NCI-H510A treated with DMSO at 0.1 percent for 48 hours (cell line): ENCODE results near the gene DTNA.

ENCODE experiments used
- DNase-seq: peaks from one replicate; lab custom pipeline; 2025; lab: John Stamatoyannopoulos, UW

Gene DTNA

DNA sequence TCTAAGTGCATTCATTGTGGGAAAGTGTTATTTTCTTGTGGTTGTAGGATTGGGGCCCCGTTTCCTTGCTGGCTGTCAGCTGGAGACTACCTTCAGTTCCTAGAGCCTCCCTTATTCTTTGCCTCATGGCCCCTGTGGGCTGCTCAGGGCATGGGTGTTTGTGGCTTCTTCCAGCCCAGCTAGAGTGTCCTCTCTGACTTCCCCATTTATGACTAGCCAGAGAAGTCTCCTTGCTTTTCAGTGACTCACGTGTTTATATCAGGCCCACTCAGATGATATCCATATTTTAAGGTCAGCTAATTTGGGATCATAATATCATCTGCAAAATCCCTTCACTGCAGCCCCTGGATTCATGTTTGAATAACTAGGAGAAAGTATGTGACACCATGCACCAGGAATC is 62.8 kb downstream of the DTNA start:
- no peak for DNase-seq

DNA sequence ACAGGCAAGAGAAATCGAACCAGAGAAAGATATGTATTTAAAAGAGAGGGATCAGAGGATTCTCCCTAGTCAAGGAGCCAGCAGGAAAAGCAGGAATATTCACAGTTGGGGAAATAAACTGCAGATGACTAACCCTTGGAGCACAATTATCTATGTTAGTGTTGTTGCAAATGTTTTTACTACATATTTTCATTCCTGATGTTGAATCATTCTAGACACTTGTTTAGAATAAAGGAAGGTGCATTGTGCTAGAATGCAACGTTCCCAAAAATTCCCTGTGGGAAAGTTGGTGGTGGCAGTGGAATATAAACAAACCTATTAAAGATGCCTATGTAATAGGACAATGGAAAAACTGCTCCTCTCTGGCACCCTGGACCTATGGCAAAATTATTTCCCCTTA is 63.3 kb downstream of the DTNA start:
- no peak for DNase-seq

DNA sequence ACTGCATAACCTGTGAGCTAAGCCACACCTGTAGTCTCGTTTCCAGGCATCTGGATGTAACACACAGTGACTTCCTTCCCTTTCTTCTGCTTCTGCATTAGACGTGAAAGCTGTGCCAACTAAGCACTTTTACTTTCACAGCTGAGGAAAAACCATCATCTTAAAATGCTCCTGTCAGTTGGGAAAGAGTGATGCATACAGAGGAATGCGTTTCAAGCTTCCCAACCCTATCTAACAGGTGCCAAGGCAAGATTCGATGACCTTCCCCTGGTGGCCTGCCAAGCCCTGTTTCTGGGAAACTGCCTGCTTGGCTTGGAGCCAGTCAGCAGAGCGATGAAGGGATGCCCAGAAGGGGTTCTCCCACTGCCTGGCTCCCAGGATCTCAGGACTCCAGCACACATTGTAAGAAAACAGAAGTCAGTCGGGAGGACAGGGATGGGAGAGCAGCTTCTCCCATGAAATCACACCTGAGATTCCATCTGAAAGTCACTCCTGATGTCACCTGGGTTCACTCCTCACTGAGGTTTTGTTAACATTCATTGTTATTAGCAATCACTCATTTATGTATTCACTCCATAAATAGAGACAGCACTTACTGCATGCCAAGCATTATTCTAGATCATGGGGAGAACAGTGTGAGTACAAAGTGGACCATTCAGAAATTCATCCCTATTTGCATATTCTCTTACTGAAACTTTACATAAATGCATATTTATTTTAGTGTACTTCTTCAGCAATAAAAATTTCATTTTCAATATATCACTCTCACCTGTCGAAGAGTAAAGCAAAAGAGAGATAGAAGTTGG is 64.1 kb downstream of the DTNA start:
- DNase-seq = no peak

DNA sequence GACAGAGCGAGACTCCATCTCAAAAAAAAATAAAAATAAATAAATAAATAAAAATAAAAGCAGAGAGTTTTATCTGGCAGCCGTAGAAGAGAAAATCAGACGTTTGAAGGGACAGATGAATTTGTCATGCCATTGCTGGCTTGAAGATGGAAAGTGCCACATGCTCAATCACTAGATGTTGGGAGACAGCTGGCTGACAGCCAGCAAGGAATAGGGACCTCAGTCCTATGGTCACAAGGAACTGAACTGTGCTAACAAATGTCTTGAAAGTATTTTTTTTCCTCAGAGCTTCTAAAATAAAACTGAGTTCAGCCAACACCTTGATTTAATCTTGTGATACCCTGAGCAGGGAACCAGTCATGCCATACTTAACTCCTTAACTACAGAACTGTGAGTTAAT is 65.4 kb downstream of the DTNA start:
- DNase-seq = no peak

DNA sequence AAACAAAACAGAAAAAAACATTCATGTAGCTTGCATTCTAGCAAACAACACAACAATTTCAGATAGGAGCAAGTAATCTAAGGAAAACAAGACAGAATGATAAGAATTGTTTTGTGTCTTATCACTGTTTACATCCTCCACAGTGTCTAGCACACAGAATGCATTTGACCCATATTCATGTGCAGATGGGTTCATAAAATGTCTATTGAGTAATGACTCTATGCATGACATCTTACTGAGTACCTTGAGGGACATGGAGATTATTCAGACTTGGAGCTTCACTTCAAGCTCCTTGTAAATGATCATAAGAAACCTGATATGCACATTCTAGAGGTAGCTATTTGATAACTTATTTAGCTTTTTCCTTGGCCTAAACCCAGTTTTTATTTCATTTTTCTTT is 69.0 kb downstream of the DTNA start:
- DNase-seq = no peak

DNA sequence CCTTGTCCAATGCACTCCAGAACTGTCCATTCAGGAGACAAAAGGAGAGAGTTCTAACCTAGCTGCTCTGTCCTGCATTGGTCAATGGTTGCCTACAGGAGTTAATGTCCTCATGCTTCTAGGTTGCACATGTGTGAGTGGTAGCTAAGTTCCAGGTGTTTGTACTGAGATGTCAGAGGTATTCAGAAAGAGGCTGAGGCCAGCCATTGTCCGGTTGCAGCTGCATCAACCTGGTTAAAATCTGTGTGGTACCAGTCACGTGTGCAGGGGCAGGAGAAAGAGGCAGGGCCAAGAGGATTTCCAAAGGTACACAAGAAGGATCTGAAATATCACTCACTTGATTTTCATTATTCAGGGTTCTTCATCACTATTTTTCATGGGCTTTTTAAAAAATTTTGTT is 70.8 kb downstream of the DTNA start:
- DNase-seq = no peak

DNA sequence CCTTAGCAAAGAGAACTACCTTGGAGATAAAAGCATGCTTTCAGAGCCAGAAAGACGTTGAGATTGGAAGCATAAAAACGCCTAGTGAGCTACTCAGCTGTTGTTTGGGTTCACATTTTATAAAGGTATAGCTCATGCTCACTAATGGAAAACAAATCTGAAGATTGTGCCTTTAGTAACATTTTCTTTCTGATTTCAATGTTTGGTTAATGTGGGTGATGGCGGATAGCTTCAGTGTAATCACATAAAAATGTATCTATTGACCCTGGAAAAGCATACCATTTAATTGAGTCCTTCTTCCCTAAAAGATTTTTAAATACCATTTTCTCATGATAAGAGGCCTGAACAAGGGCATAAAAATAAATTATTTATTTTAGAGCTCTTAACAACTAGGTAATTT is 73.4 kb downstream of the DTNA start:
- DNase-seq = no peak

DNA sequence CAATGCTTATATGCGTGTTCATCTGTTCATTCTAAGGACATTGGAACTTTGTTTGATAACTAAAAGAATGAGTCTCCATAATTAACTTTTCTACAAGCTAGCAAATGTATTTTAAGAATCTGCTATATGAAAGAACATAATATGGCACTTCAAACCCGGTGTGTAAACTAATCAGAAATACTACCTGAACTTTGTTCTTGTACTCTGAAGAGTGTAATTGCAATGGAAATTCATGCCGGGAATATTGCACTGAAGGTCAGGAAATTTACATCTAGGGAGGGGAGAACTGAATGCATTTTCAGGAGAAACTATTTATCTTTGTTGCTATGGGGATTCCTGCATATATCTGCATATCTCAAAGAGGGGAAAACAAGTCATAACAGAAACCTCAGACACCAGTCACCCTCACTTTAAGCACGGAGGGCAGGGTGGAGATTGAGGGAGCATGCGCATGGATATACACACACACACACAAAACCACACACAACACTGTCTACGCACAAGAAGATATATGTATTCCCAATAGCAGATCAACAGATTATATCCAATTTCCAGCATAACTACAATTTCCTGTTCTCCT is 76.2 kb downstream of the DTNA start:
- DNase-seq = no peak

DNA sequence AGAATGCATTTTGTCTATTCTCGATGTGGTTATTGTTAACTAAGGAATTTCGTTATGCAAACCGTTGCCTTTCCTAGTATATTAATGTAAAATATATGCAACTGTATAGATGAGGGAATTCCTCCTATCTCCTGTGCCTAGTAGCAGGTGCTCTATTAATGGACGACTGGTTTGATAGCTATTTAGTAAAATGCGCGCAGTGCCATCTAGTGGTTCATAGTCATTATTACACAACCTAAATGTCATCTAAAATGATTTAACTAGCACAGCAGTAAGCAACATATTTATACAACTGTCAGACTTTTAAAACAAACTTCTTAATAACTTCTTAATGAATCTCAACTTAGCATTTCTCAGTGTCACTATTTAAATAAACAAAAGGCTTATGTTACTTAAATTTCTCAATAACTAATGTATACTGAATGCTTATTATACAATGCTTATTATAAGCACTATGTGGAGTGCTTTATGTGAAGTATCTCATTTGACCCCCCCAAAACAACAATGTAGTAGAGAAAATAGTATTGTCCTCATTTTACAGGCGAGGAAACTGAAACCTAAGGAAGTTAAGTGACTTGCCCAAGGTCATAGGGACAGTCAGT is 77.9 kb downstream of the DTNA start:
- peak; percentile 98 for DNase-seq

DNA sequence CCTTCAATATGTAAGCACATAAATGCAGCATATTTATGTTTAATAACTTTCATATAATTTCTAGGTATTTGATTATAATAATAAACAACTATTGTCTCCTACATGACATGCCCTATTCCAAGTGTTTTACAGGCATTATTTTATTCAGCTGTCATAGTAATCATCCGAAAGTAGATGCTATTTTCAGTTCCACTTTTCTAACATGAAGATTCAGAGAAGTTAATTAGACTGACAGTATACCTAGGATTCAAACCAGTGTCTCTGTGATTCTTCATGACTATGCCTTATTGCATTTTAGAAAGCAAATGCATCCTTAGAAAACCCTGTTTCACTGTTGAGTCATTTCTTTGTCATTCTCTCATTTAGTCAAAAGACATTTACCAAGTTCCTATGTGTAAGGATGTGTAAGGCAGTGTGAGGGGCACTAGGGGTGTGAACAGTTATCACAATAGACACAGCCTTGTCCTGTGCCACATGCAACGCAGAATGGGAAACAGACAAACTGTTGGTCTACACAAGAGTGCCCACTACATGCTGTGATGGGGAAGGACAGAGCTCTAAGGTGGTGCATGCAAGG is 79.8 kb downstream of the DTNA start:
- no peak for DNase-seq

DNA sequence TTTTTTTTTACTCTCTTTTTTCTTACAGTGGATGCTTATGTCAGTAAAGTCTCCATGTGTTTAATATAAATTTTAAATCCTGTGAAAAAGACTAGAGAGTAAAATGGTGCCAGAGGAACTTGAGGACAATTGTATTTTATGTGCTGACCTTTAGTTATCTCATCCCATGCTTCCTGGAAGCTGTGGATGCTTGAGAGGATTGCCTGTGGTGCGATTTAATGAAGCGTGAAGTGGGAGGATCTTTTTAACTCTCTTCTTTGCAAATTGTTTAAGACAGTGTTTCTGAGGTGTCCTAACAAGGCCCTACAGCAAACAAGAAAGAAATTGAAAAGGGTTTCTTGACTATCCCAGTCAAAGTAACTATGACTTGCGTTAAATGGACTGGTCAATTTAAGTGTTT is 84.2 kb downstream of the DTNA start:
- DNase-seq = no peak

DNA sequence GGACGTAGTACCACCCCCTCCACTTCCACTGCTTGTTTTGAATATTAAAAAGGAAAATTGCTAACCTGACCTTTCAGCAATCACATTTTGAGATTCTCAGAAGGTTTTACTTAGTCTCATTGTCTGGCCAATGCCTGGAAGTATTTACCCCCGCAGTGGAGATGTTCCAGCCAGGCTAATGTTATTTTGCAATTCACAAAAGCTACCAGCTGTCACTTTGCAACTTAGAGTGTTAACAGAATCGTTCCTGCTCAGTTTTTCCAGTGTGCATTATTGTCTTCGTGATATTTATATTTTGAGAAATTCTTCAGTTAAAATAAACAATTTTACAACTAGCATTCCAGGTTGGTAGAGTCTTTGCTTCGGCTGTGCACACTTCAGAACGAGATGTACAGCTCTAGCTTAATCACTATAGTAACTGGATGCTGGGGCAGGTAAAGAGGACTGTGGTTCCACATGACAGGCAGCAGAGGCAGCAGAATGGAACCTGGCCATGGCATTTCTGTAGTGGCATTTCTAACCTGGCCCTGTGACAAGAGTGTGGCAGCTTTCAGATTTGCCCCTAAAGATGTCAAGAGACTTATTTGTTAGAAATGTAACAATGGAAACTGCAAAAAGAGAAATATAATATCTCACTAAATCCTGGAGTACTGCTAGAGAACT is 85.1 kb downstream of the DTNA start:
- DNase-seq = no peak

DNA sequence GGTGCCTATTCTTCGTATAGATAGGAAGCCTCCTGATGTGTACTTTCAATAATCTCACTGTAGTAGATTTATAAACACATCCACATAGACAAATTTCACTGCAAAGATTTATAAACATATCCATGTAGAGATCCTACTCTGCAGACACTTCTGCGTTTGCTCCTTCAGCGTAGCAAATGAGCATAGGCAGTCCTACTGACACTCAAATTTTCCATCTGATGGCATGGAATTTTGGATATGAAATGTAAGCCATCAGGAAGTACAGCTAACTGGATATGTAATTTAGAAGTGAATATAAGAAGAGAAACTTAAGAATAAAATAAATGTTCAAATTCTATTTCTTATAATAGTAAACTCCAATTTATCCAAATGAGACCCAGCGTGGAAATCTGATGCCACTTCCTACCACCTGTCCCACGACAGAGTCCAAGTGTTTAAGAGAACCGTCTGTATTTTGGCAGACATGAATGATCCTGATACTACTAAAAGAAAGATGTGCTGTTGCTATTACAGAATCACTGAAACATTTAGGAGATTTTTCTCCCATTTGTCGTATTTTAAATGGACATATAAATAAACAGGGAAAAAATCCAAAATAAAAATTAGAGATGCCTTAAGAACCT is 86.0 kb downstream of the DTNA start:
- DNase-seq = no peak

DNA sequence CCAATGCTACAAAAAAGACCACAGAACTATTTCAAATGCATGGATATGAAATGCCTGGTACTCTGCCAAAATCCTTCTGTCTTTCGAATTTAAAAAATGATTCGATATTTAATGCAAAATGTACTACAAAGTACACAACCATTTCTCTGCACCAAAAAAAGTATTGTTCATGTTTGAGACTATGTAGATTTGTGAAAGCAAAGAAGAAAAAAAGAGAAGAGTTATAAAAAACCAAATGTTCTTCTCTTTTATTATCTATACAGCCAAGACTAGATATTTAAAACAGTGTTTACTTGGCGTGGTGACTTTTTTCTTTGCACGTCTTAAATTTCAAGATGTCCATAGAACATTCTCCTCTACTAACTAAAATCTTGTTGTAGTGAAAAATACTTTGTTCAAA is 89.2 kb downstream of the DTNA start:
- DNase-seq = no peak

DNA sequence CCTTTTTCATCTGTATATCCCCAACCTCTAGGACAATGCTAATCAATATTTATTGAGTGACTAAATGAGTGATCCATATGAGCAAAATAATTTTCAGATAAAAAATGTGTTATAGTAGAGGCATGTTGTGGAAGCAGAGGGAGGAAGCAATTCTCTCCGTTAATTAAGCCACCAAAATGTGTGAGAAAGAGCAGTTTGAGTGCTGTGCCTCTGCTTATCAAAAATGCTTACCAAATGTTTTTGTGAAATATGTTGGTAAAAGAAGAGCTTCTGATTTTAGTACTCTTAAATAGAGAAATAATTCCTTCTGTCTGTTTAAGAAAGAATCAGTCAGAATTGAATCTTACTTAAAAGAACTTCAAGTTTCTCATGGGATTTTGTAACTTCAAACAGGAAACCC is 90.3 kb downstream of the DTNA start:
- DNase-seq = no peak

DNA sequence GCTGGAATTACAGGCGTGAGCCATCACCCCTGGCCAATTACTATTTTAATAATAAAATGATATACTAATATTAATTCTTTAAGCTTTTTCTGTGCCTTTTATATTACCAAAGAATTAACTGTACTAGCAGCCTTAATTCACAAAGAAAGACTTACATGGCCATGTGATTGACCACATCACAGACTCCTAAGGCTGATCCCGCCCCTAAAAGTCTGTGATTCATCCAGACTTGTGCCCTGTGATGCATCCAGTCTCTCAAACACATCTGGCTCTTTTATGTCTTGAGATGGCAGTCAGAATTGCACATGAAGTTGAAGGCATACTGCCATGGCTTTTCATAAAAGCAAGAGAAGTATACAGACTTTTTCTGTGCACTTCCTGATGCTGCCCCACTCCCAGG is 91.7 kb downstream of the DTNA start:
- DNase-seq = no peak

DNA sequence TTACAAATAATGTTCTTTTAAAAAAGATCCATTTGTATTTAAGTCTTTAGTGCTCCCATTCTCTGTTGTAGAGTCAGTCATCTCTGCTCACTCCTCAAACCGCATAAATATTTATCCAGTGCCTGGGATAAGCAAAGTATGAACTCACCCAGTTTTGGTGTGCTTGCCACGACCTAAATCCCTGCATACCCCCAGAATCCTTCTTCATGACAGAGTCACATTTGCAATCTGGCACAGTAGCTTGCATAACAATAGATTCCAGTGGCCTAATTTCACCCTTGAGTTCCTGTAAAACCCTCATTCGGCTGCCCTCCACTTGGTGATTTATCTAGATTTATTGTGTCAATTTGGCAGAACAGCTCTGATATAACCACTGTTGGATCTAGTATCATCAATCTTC is 92.9 kb downstream of the DTNA start:
- DNase-seq = no peak

DNA sequence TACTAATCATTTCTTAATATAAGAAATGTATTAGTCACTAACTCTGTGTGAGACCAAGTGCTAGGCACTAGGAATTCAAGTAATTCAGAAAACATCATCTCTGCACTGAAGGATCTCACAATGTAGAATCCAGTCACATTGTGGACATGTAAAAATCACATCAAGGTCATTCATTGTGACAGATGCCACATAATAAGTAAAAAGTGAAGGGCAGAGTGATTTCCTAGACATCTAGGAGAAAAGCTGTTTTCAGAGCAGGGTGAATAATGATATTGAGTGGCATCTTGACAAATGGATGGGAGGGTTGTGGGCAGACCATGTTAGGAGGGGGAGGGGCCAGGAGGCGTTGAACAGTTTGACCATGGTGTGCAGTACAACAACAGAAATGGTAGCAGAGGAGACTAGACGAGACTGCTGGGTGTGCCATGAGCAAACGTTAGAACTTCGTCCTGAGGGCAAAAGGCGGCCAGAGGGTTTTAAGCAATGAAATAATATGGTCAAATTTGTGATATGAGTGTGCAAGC is 93.8 kb downstream of the DTNA start:
- DNase-seq = no peak

DNA sequence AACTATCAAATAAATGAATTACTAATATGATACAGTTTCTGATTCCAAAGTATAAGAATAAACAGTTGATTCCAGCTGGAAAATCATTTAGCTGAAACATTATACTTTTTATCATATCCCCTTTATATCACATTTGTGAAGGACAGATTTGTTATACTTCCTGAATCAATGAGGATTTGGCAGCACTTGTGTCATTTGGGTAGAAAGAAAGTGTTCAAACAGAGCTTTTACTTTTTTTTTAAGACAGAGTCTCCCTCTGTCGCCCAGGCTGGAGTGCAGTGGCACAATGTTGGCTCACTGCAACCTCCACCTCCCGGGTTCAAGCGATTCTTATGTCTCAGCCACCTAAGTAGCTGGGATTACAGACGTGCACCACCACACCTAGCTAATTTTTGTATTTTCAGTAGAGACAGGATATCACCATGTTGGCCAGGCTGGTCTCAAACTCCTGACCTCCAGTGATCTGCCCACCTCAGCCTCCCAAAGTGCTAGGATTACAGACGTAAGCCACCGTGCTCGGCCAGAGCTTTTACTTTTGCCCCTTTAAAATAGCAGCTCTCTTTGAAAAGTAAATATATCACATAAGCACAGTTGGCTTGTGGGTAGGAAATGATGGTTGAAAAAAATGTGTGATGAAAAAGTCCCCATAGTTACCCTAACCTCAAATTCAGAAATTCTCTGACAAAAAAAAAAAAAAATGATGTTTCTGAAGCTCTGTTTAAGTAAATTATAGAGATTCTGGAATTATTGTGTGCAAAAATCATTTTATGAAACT is 95.2 kb downstream of the DTNA start:
- DNase-seq = no peak

DNA sequence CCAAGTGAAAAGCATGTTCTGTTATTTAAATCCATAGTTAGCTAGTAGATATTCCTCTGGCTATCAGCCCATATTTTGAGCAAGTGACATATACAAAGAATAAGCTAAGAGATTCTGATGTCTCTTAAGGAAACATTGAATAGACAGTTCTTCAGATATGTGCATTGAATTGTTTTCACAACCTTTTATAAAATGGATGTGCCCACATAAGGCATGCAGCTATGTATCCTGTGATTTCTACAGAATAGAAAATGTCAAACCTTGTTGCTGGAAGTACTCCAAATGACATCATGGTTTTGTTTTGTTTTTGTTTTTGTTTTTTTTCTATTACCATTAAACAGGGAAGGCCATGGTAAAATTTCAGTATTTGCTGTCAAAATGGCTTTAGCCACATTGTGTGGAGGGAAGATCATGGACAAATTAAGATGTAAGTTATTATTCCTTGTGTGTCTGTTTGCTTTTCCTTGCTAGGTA is 95.8 kb downstream of the DTNA start:
- no peak for DNase-seq

DNA sequence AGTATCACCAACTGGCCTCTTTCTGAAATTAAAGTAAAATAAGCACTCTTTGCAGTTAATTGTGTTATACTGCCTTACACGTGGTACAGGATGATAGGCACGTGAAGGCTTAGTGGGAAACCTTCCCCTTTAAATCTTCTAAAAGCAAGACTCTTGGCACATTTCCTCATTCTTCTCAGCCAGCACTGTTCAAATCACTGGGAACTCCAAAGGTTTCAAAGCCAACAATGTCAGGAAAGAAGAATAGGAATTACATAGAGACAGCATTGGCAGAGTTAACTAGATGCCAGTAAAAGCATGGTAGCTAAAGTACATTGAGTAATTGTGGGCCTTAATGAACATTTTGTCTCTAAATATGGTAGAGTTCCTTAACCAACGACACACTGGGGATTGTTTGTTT is 96.4 kb downstream of the DTNA start:
- no peak for DNase-seq
